Stimulated activated CD4-positive, alpha-beta T cell treated with anti-CD3 and anti-CD28 coated beads, Interleukin-1b, Interleukin-23, amount 100 ng/mL, for 24 hours (primary cell): ENCODE results near the gene SDCCAG8.

Experiments used
- DNase-seq, 4 experiments: peaks; one replicate each; pipeline ENCODE4 v3.0.0-alpha.2; 2020; ENCODE audit warnings: low read depth in 4 of 4, low spot score in 1 of 4

SDCCAG8 gene

GRCh38 chr1:243499711-243500110 lies 243.9 kb downstream of the SDCCAG8 start:
- DNase-seq = no peak

- DNase-seq = no peak
These were observed 244.7 kb downstream of the SDCCAG8 start for GRCh38 chr1:243500512-243500911.

- DNase-seq = no peak
These were observed 245.2 kb downstream of the SDCCAG8 start for GRCh38 chr1:243501002-243501401.

GRCh38 chr1:243503155-243503554 lies 247.3 kb downstream of the SDCCAG8 start:
- DNase-seq = no peak

- no peak for DNase-seq
These were observed 250.3 kb downstream of the SDCCAG8 start for GRCh38 chr1:243505986-243506689.

GRCh38 chr1:243507001-243507671 lies 251.3 kb downstream of the SDCCAG8 start:
- DNase-seq = no peak

- DNase-seq = no peak
These were observed 251.9 kb downstream of the SDCCAG8 start for GRCh38 chr1:243507672-243508302.

GRCh38 chr1:243508303-243508713 lies 252.5 kb downstream of the SDCCAG8 start:
- DNase-seq = no peak

- DNase-seq = no peak
These were observed 253.1 kb downstream of the SDCCAG8 start for GRCh38 chr1:243508943-243509342.

- DNase-seq = no peak
These were observed 255.1 kb downstream of the SDCCAG8 start for GRCh38 chr1:243510928-243511327.

GRCh38 chr1:243513726-243514491 lies 258.1 kb downstream of the SDCCAG8 start:
- DNase-seq = no peak

GRCh38 chr1:243514927-243515326 lies 259.1 kb downstream of the SDCCAG8 start:
- no peak for DNase-seq

- DNase-seq = no peak
These were observed 265.0 kb downstream of the SDCCAG8 start for GRCh38 chr1:243520831-243521230.

- no peak for DNase-seq
These were observed 267.9 kb downstream of the SDCCAG8 start for GRCh38 chr1:243523766-243524165.

GRCh38 chr1:243525085-243525487 lies 269.2 kb downstream of the SDCCAG8 start:
- DNase-seq = no peak

- DNase-seq = no peak
These were observed 270.3 kb downstream of the SDCCAG8 start for GRCh38 chr1:243526180-243526579.

- no peak for DNase-seq
These were observed 272.7 kb downstream of the SDCCAG8 start for GRCh38 chr1:243528459-243529121.

GRCh38 chr1:243529512-243529911 lies 273.7 kb downstream of the SDCCAG8 start:
- DNase-seq = no peak

- DNase-seq = no peak
These were observed 279.2 kb downstream of the SDCCAG8 start for GRCh38 chr1:243535014-243535413.

GRCh38 chr1:243539636-243540035 lies 283.8 kb downstream of the SDCCAG8 start:
- no peak for DNase-seq
